Measurements from ENCODE around the gene ENTPD5.

DNA sequence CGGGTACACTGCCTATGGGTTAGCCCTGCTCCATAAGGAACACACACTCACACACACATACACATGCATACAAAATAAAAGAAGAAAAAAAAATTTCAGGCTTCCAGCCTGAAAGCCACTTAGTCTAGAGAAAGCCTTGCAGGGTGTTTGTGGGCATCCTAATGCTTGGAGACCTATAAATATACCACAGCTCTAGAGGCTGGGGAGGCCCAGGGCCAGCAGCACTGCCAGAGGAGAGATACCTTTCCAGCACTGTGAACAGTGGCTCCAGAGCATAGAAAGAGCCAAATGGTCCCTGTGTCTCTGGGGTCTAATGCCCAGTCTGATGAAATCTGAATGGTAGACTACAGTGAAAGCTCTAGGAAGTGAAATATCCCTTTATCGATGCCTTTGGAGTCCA is 82.1 kb downstream of the ENTPD5 start:
- TF ChIP-seq, protein P1, sequence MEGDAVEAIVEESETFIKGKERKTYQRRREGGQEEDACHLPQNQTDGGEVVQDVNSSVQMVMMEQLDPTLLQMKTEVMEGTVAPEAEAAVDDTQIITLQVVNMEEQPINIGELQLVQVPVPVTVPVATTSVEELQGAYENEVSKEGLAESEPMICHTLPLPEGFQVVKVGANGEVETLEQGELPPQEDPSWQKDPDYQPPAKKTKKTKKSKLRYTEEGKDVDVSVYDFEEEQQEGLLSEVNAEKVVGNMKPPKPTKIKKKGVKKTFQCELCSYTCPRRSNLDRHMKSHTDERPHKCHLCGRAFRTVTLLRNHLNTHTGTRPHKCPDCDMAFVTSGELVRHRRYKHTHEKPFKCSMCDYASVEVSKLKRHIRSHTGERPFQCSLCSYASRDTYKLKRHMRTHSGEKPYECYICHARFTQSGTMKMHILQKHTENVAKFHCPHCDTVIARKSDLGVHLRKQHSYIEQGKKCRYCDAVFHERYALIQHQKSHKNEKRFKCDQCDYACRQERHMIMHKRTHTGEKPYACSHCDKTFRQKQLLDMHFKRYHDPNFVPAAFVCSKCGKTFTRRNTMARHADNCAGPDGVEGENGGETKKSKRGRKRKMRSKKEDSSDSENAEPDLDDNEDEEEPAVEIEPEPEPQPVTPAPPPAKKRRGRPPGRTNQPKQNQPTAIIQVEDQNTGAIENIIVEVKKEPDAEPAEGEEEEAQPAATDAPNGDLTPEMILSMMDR (IDR thresholded peaks at IDR 0.05), result no peak
- TF ChIP-seq POLR2AphosphoS5 (IDR thresholded peaks at IDR 0.05; ENCODE audit: low read depth, low read length) (no peak), SIN3A (IDR thresholded peaks at IDR 0.05; ENCODE audit: borderline replicate concordance, low read depth, low read length) (no peak), YY1 (IDR thresholded peaks at IDR 0.05; ENCODE audit: low read depth) (no peak), TCF12 (IDR thresholded peaks at IDR 0.05) (no peak), JUND (IDR thresholded peaks at IDR 0.05) (no peak), EZH2phosphoT487 (IDR thresholded peaks at IDR 0.05; ENCODE audit: borderline replicate concordance, low read depth) (no peak), TAF1 (IDR thresholded peaks at IDR 0.05; ENCODE audit: borderline replicate concordance, low read depth, low read length) (no peak), FOXJ3 (CRISPR knock-in tag; IDR thresholded peaks at IDR 0.05) (no peak), EP300 (IDR thresholded peaks at IDR 0.05; ENCODE audit: borderline replicate concordance in 1 of 2, low read depth in 1 of 2, low read length in 1 of 2) (no peak)
- TF ChIP-seq, protein P2, sequence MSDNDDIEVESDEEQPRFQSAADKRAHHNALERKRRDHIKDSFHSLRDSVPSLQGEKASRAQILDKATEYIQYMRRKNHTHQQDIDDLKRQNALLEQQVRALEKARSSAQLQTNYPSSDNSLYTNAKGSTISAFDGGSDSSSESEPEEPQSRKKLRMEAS (IDR thresholded peaks at IDR 0.05; ENCODE audit: low read depth), result no peak
- TF ChIP-seq, protein P3, sequence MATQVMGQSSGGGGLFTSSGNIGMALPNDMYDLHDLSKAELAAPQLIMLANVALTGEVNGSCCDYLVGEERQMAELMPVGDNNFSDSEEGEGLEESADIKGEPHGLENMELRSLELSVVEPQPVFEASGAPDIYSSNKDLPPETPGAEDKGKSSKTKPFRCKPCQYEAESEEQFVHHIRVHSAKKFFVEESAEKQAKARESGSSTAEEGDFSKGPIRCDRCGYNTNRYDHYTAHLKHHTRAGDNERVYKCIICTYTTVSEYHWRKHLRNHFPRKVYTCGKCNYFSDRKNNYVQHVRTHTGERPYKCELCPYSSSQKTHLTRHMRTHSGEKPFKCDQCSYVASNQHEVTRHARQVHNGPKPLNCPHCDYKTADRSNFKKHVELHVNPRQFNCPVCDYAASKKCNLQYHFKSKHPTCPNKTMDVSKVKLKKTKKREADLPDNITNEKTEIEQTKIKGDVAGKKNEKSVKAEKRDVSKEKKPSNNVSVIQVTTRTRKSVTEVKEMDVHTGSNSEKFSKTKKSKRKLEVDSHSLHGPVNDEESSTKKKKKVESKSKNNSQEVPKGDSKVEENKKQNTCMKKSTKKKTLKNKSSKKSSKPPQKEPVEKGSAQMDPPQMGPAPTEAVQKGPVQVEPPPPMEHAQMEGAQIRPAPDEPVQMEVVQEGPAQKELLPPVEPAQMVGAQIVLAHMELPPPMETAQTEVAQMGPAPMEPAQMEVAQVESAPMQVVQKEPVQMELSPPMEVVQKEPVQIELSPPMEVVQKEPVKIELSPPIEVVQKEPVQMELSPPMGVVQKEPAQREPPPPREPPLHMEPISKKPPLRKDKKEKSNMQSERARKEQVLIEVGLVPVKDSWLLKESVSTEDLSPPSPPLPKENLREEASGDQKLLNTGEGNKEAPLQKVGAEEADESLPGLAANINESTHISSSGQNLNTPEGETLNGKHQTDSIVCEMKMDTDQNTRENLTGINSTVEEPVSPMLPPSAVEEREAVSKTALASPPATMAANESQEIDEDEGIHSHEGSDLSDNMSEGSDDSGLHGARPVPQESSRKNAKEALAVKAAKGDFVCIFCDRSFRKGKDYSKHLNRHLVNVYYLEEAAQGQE (IDR thresholded peaks at IDR 0.05; ENCODE audit: low read depth, low read length), result no peak
- TF ChIP-seq, protein P4, sequence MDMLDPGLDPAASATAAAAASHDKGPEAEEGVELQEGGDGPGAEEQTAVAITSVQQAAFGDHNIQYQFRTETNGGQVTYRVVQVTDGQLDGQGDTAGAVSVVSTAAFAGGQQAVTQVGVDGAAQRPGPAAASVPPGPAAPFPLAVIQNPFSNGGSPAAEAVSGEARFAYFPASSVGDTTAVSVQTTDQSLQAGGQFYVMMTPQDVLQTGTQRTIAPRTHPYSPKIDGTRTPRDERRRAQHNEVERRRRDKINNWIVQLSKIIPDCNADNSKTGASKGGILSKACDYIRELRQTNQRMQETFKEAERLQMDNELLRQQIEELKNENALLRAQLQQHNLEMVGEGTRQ (IDR thresholded peaks at IDR 0.05; ENCODE audit: borderline replicate concordance, low read depth, low read length), result no peak
